Activated CD4-positive, alpha-beta T cell treated with anti-CD3 and anti-CD28 coated beads, Interleukin-2, amount 50 U/mL, for 4 hours (primary cell): ENCODE results near the gene ZSCAN5B.
"Not testable (repeated sequence)": the region's sequence is repeated elsewhere in the genome, so short reads cannot be mapped to it uniquely, and the experiment has no call there.

Experiments used
- DNase-seq, 2 experiments: peaks; one replicate each; pipeline ENCODE4 v3.0.0-alpha.2; 2020

Gene ZSCAN5B

GRCh38 chr19:56174550-56174949 lies 23.0 kb downstream of the ZSCAN5B start:
- DNase-seq, result no peak

- no peak for DNase-seq
Measured at GRCh38 chr19:56174086-56174485, 23.5 kb downstream of the ZSCAN5B start.

GRCh38 chr19:56170261-56170660 lies 27.3 kb downstream of the ZSCAN5B start:
- DNase-seq, result no peak

GRCh38 chr19:56167064-56167578 lies 30.5 kb downstream of the ZSCAN5B start:
- no peak for DNase-seq

- no peak for DNase-seq
Measured at GRCh38 chr19:56163097-56163496, 34.5 kb downstream of the ZSCAN5B start.

- no peak for DNase-seq
Measured at GRCh38 chr19:56162258-56162657, 35.3 kb downstream of the ZSCAN5B start.

- no peak for DNase-seq
Measured at GRCh38 chr19:56161534-56161933, 36.0 kb downstream of the ZSCAN5B start.

- no peak for DNase-seq
Measured at GRCh38 chr19:56159622-56160271, 37.8 kb downstream of the ZSCAN5B start.

- no peak for DNase-seq
Measured at GRCh38 chr19:56159009-56159559, 38.5 kb downstream of the ZSCAN5B start.

GRCh38 chr19:56158170-56158757 lies 39.3 kb downstream of the ZSCAN5B start:
- no peak for DNase-seq

- no peak for DNase-seq
Measured at GRCh38 chr19:56156768-56157167, 40.8 kb downstream of the ZSCAN5B start.

GRCh38 chr19:56155124-56155687 lies 42.4 kb downstream of the ZSCAN5B start:
- DNase-seq, result no peak

GRCh38 chr19:56153507-56153906 lies 44.1 kb downstream of the ZSCAN5B start:
- no peak for DNase-seq

GRCh38 chr19:56152644-56153043 lies 44.9 kb downstream of the ZSCAN5B start:
- no peak for DNase-seq

GRCh38 chr19:56150358-56150757 lies 47.2 kb downstream of the ZSCAN5B start:
- DNase-seq, result no peak

GRCh38 chr19:56149656-56150038 lies 47.9 kb downstream of the ZSCAN5B start:
- DNase-seq, result no peak

GRCh38 chr19:56148955-56149655 lies 48.5 kb downstream of the ZSCAN5B start:
- DNase-seq, result not testable (repeated sequence)

GRCh38 chr19:56148096-56148495 lies 49.5 kb downstream of the ZSCAN5B start:
- DNase-seq, result no peak

GRCh38 chr19:56147307-56147706 lies 50.3 kb downstream of the ZSCAN5B start:
- no peak for DNase-seq

GRCh38 chr19:56146904-56147303 lies 50.7 kb downstream of the ZSCAN5B start:
- no peak for DNase-seq

GRCh38 chr19:56145698-56146097 lies 51.9 kb downstream of the ZSCAN5B start:
- no peak for DNase-seq

GRCh38 chr19:56144831-56145230 lies 52.8 kb downstream of the ZSCAN5B start:
- no peak for DNase-seq

- DNase-seq, result no peak
Measured at GRCh38 chr19:56144376-56144775, 53.2 kb downstream of the ZSCAN5B start.
